GM18867 (cell line): Measurements from ENCODE around the gene RGS9BP.
"Not testable (repeated sequence)": the region's sequence is repeated elsewhere in the genome, so short reads cannot be mapped to it uniquely, and the experiment has no call there.

Experiments
- ATAC-seq: cut with Tn5 transposase; IDR thresholded peaks from one replicate; pipeline ENCODE4 v1.9.1; 2021; ENCODE audit warnings: mild to moderate bottlenecking, moderate library complexity; ENCODE audit not compliant: unreplicated experiment

The RGS9BP gene

GRCh38 chr19:32671883-32672593 is 3.6 kb upstream of the RGS9BP start:
- no peak for ATAC-seq

- ATAC-seq: no peak
Measured at GRCh38 chr19:32672841-32673240, 2.8 kb upstream of the RGS9BP start.

- no peak for ATAC-seq
Measured at GRCh38 chr19:32673573-32673972, 2.1 kb upstream of the RGS9BP start.

GRCh38 chr19:32674153-32674930 is 1.3 kb upstream of the RGS9BP start:
- ATAC-seq: no peak

GRCh38 chr19:32674931-32675719 is 523 bp upstream of the RGS9BP start, which contains the start of gene ANKRD27:
Gene ANKRD27 (minus strand): TSS chr19:32675180. CDS start chr19:32659015, 16,165 bp downstream.
- peak; percentile 95 for ATAC-seq

GRCh38 chr19:32676186-32676894 is 692 bp downstream of the RGS9BP start:
- ATAC-seq: no peak

GRCh38 chr19:32676895-32677359 is 1.3 kb downstream of the RGS9BP start:
- ATAC-seq: no peak

GRCh38 chr19:32677657-32678056 is 2.0 kb downstream of the RGS9BP start:
- no peak for ATAC-seq

- ATAC-seq: no peak
Measured at GRCh38 chr19:32680986-32681385, 5.3 kb downstream of the RGS9BP start.

- ATAC-seq: no peak
Measured at GRCh38 chr19:32682317-32682716, 6.7 kb downstream of the RGS9BP start.

- no peak for ATAC-seq
Measured at GRCh38 chr19:32686847-32687475, 11.3 kb downstream of the RGS9BP start.

GRCh38 chr19:32687681-32688080 is 12.0 kb downstream of the RGS9BP start:
- ATAC-seq: no peak

- ATAC-seq: no peak
Measured at GRCh38 chr19:32688311-32688710, 12.7 kb downstream of the RGS9BP start.

GRCh38 chr19:32691291-32691951 is 15.8 kb downstream of the RGS9BP start, which contains the start of gene NUDT19:
Gene NUDT19 (plus strand): TSS chr19:32691821. CDS start chr19:32691961, 140 bp downstream.
- ATAC-seq: peak; percentile 91

GRCh38 chr19:32691952-32692726 is 16.5 kb downstream of the RGS9BP start:
- ATAC-seq: peak; percentile 65

GRCh38 chr19:32692727-32693061 is 17.0 kb downstream of the RGS9BP start:
- no peak for ATAC-seq

- ATAC-seq: not testable (repeated sequence)
Measured at GRCh38 chr19:32693151-32694108, 17.8 kb downstream of the RGS9BP start.

- ATAC-seq: not testable (repeated sequence)
Measured at GRCh38 chr19:32694316-32694715, 18.7 kb downstream of the RGS9BP start.
